ENCODE data around the gene PERM1. TPM values are rescaled to one million over a fixed set of nuclear protein-coding genes. Genes with fewer than 3 reads are reported as not detected.

The PERM1 gene
- total RNA-seq, 2 donors from 2014 or later, result 0.14 TPM; not detected in 1

DNA sequence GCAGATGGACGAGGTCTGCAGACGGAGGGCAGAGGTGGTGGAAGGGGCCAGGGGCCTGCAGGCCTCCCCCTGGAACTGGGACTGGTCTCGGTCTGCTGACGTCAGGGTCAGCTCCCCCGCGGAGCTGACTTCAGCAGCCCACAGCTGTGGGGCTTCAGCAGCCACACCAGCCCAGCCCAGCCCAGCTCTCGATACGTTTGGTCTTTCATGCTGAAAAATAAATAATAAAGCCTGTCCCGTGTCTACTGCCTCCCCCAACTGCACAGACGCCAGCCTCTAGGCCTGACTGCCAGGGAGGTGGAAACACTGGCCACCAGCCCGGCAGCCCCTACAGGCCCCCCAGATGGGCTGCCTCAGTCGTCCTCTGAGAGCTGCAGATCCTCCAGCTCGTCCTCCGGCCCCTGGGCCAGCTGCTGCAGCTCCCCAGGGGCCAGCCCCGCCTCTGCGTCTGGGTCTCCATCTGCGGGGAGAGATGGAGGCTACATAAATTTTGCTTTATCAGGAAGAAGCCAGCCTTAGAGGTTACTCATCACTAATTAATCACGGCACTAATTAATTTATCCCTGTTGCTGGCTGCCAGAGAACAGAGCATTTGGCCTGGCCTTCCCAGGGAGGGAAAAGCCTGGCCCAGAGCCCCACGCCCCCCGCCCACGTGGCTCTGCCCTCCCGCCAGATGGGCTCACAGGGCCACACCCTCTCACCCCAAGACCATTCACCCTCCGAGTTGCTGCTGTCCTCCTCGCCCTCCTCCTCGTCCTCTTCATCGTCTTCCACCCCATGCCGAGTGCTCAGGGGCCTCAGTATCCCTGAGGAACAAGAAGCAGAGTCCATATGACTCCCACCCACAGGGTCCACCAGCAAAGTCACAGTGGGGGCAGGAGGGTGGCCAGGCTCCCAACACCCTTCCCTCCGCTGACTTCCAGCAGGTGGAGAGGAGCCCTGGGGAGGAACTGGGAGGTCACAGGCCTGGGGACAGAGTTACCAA lies 37.3 kb downstream of the PERM1 start:
- no peak for ATAC-seq
- intact Hi-C loops (cut with DNase I, micrococcal nuclease), result no loop called here

DNA sequence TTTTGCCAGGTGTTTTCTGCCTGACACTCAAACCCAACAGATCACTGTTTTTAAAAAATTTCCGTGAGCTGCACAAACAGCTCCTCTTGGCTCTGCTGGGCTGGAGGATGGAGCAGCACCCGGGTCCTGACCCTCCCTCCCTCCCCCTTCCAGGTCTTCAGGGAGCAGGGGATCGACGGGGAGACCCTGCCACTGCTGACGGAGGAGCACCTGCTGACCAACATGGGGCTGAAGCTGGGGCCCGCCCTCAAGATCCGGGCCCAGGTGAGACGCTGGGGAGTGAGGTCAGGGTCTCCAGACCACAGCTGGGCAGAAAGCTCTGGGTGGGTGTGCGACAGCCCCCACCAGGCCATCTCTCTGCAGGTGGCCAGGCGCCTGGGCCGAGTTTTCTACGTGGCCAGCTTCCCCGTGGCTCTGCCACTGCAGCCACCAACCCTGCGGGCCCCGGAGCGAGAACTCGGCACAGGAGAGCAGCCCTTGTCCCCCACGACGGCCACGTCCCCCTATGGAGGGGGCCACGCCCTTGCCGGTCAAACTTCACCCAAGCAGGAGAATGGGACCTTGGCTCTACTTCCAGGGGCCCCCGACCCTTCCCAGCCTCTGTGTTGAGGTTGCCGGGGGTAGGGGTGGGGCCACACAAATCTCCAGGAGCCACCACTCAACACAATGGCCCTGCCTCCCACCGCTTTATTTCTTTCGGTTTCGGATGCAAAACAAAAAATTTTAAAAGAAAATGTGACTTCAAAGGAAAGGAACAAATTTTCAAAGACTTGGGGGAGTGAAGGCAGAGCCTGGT lies 38.1 kb downstream of the PERM1 start:
- intact Hi-C loops (cut with DNase I, micrococcal nuclease), result no loop called here
- DNase-seq (no peak), ATAC-seq (no peak)

More for the DNA sequence above, 37.3 kb downstream of the PERM1 start:
- DNase-seq, result no peak

DNA sequence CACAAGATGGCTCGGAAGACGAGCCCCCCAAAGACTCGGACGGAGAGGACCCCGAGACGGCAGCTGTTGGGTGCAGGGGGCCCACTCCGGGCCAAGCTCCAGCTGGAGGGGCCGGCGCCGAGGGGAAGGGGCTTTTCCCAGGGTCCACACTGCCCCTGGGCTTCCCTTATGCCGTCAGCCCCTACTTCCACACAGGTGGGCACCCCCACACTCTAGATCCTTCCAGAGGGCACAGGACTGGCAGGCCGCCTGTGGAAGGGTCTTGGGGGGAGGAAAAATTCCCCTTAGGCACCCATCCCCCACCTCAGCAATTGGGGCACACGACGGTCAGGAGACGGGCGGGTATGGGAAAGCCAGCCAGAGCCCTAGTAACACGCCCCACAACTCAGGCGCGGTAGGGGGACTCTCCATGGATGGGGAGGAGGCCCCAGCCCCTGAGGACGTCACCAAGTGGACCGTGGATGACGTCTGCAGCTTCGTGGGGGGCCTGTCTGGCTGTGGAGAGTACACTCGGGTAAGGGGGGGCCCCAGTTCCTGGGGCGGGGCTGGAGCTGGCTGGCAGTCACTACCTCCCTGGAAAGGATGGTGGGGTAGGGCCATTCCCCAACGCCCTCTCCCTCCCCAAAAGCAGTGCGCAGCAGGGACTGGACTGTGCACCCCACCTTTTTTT lies 38.9 kb downstream of the PERM1 start:
- DNase-seq (peak; percentile 36 to 68), ATAC-seq (no peak)
- intact Hi-C loops (cut with DNase I, micrococcal nuclease), result no loop called here

DNA sequence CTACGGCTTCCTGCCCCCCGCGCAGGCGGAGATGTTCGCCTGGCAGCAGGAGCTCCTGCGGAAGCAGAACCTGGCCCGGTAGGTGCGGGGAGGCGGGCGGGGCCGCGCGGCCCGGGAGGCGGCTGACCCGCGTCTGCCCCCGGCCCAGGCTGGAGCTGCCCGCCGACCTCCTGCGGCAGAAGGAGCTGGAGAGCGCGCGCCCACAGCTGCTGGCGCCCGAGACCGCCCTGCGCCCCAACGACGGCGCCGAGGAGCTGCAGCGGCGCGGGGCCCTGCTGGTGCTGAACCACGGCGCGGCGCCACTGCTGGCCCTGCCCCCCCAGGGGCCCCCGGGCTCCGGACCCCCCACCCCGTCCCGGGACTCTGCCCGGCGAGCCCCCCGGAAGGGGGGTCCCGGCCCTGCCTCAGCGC lies 39.5 kb downstream of the PERM1 start:
- ATAC-seq (no peak), DNase-seq (no peak)
- intact Hi-C loops (cut with DNase I, micrococcal nuclease), result no loop called here

DNA sequence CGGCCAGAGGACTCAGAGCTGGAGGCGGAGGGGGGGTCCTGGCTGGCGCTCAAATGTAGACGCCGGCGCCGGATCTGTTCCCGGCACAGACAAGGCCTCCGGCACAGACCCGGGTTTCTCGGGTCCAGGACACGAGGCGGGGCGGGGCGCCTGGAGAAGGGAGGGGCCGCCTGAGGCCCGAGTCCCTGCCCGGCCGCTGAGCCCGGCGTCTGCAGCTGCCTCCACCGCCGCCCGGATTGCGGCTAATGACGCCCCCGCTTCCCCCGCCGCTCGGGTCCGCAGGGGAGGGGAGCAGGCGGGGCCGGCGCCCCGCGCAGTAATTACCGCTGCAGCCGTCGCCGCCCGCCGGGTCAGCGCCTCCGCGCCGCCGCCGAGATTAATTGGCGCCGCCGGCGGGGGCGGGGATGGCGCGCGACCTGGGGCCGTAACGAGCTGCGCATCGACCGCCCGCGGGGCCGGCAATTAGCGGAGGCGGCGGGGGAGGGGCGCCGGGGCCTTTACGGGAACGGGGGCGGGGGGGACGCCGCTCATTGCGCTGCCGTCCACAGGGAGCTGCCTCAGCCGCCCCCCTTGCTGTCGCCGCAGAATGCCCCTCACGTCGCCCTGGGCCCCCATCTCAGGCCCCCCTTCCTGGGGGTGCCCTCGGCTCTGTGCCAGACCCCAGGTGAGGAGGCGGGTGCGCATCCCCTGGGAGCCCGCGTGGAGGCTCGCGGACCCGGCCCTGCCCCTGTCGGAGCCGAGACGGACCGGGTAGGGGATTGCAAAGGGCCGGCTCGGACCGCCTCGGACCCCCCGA lies 40.1 kb downstream of the PERM1 start:
- ATAC-seq (peak; percentile 57), DNase-seq (peak; percentile 60 to 69)
- intact Hi-C loops (cut with DNase I, micrococcal nuclease), result no loop called here

DNA sequence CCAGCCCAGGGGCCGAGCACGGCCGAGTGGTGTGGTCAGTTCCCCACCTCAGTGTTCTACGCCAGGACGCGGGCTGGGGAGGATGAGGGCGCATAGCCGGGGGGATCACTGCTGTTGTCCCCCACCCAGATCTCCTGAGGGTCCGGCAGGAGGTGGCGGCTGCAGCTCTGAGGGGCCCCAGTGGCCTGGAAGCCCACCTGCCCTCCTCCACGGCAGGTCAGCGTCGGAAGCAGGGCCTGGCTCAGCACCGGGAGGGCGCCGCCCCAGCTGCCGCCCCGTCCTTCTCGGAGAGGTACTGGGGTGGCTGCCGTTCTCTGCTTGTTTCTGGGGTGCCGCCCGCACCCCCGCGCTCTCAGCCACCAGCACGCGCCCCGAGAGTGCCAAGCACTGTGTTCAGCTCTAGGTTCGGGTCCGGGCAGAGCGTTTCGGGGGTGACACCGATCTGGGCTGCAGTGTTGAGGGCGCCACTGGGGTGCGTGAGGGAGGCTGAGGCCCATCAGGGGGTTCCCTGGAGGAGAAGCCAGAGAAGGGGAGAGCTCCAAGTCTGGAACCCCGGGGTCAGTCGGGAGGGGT lies 40.8 kb downstream of the PERM1 start:
- ATAC-seq (no peak), DNase-seq (no peak)
- intact Hi-C loops (cut with DNase I, micrococcal nuclease), result no loop called here

DNA sequence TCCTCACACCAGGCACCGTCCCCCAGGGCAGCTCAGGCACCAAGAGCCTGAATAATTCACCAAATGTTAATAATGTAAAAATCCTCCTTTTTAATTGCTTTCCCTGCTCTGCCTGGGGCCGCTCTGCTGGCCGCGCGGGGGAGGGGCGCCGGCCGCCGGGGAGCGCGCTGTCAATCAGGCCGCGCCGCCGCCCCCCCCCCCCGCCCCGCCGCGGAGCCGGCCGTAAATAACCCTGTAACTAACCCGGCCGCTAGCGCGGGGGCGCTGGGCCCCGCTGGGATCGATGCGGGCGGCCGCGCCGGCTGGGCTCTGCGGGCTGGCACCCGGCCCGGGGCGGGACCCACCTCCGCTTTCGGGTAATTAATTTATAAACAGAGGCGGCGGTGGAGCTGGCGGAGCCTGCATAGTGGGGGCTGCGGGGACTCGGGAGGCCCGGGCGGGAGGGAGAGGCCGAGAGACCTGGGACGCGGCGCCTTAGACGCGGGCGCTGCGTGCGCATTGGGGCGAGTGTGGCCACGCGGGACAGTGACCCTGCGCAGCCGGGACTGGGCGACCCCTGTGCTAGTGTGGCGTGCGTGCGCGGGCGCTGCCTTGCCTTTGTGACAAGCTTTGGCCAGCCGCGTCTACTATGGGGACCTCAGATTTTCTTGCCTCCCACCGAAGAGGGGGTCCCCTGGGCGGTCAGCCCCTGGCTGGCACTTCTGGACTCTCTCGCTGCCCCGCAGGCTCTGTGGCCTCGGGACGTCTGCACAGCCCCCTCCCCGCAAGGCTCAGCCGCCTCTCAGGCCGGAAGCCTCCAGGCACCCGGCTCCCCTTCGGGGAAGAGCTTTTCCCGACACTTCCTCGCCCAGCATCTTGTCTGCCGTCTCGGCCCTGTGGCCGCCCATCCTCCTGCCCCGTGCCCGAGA lies 41.5 kb downstream of the PERM1 start:
- intact Hi-C loops (cut with DNase I, micrococcal nuclease), result no loop called here
- DNase-seq, result peak in 1 of 2 donors; percentile 57
- peak; percentile 11 for ATAC-seq

DNA sequence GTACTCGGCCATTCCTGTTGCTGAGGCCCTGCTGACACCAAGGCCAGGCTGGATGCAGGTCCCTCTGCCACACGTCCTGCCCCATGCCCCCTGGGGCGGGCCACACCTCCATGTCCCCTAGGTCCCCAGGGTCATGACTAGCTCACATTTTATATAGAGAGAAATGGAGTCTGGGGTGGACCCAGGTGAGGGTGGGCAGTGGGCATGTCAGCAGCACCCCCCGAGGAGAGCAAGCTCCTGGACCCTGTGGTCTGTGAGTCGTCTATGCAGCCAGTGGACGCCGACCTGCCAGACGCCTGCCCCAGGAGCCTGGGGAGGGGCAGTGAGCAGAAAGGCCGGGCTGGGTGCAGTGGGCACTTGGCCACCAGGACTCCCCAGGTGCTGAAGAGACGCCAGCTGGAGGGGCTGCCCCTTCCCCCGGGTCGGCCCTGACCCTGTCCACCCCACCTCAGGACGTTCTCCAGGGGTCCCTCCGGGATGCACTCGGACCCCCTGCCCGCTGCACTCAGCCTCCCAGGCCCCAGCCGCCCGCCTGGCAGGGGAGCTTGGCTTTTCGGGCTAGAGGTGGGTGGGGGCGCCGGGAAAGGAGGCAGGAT lies 42.3 kb downstream of the PERM1 start:
- intact Hi-C loops (cut with DNase I, micrococcal nuclease), result no loop called here
- ATAC-seq (no peak), DNase-seq (no peak)

DNA sequence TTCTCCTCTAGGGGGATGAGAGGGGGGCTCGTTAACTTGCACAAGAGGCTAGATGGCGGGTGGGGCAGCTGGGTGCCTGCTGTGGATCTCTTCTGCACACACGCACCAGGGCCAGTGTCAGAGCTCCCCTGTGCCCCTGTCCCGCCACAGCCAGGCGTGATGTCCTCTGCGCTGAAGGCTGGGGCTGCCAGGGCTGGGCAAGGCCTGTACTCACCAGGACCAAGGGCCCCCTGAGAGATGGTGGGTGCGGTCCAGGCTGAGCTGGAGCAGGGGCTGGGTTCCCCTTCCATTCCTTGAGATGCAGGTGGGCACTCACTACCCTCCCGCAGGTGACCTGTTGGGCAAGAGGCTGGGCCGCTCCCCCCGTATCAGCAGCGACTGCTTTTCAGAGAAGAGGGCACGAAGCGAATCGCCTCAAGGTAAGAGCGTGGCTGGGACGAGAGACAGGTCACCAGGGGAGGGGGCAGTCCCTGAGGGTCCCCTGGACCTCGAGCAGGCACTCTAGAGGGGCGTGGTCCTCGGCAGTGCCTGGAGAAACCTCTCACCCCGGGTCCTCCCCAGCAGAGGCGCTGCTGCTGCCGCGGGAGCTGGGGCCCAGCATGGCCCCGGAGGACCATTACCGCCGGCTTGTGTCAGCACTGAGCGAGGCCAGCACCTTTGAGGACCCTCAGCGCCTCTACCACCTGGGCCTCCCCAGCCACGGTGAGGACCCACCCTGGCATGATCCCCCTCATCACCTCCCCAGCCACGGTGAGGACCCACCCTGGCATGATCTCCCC lies 43.0 kb downstream of the PERM1 start:
- intact Hi-C loops (cut with DNase I, micrococcal nuclease), result no loop called here
- DNase-seq (no peak), ATAC-seq (no peak)

DNA sequence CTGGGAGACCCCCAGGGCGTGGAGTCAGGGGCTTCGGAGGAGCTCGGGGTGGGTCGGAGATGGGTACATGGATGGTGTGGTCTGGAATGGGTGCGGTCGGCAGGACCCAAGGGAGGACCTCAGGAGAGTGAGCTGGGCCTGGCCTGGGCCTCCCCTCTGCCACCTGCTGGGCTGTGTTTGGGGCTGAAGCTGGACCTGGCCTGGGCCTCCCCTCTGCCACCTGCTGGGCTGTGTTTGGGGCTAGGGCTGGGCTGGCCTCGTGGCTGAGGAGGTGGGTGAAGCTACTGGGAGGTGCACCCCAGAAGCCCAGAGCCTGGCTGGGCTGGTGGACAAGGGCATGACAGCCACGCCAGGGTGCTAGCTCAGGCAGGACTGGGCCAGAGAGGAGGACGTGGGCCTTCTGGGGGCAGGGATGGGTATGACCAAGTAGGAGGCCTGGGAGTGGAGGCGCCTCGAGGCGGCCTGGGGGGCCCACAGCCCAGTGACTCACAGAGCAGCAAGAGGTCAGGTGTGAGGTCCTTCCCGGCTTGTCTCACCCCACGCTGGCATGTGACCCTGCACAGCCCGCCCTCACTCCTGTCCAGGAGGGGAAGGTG lies 43.7 kb downstream of the PERM1 start:
- DNase-seq, result peak; percentile 45 to 69
- peak; percentile 79 for ATAC-seq
- intact Hi-C loops (cut with DNase I, micrococcal nuclease), result no loop called here

DNA sequence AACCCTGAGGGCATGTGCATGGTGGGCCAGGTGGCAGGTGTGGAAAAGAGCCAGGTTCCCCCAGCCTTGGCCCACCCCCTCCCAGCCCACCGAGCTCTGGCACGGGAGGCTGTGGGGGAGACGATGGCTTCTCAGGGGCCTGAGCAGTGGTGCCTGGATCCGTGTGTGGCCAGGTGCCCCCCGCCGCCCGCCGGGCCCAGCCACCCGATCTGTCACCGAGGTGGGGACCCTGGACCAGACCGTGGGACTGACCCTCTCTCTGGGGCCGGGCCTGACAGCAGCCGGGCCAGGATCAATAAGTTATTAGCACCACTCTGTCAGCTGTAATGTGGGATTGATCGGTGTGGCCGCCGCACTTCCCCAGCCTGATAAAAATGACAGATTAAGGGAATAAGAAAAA lies 44.4 kb downstream of the PERM1 start:
- no peak for ATAC-seq
- DNase-seq, result no peak
- intact Hi-C loops (cut with DNase I, micrococcal nuclease), result no loop called here

DNA sequence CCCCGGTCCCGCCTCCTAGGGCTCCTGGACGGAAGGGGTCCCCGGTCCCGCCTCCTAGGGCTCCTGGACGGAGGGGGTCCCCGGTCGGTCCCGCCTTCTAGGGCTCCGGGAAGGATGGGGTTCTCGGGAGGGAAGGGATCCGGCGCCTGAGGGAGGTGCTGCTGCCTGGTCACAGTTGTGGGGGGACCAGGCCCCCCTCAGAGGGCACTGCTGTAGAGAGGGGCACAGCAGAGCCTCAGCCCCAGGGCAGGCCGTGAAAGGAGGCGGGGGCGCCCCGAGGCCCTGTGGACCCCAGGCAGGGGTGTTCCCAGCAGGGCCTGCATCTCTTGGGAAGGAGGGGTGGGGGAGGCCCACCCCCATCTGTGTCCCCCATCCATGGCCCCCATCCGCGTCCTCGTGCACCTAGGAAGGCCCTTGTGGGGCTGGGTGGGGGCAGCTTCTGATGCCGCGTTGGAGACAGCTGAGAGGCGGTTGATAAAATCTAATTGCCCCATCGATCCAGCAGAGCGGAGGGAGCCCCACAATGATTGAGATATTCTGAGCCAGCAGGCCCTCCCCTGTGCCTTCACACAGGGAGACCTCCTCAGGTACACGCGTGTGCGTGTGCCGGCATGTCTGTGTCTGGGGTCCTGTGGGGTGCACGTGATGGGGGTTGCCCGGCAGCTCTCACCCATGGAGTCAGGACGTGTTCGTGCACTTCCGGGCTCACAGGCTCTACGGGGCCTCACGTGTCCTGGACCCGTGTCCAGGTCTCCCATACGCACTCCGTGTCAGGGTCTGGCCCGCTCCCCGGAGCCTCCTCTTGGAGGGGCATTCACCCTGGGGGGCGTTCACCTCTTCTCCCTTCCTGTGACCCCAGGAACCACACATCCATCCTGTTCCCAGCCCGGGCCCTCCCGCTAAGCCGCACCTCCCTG lies 45.3 kb downstream of the PERM1 start:
- intact Hi-C loops (cut with DNase I, micrococcal nuclease), result no loop called here
- ATAC-seq (no peak), DNase-seq (no peak)

DNA sequence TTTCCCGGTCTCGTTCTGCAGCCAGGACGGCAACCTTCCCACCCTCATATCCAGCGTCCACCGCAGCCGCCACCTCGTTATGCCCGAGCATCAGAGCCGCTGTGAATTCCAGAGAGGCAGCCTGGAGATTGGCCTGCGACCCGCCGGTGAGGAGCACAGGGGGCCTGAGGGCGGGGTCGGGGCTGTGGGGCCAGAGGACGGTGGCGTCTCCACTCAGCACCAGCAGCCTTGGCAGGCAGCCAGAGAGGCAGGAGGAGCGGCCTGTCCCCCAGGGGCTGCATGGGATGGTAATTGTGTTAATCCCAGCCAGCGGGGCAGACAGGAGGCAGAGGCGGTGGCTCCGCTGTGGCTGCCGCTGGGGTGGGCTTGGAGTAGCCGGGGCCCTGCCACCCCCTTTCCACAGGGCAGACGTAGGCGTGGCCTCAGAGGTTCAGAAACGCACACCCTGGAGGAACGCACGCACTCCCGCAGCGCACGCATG lies 46.1 kb downstream of the PERM1 start:
- DNase-seq (no peak), ATAC-seq (no peak)
- intact Hi-C loops (cut with DNase I, micrococcal nuclease), result no loop called here

DNA sequence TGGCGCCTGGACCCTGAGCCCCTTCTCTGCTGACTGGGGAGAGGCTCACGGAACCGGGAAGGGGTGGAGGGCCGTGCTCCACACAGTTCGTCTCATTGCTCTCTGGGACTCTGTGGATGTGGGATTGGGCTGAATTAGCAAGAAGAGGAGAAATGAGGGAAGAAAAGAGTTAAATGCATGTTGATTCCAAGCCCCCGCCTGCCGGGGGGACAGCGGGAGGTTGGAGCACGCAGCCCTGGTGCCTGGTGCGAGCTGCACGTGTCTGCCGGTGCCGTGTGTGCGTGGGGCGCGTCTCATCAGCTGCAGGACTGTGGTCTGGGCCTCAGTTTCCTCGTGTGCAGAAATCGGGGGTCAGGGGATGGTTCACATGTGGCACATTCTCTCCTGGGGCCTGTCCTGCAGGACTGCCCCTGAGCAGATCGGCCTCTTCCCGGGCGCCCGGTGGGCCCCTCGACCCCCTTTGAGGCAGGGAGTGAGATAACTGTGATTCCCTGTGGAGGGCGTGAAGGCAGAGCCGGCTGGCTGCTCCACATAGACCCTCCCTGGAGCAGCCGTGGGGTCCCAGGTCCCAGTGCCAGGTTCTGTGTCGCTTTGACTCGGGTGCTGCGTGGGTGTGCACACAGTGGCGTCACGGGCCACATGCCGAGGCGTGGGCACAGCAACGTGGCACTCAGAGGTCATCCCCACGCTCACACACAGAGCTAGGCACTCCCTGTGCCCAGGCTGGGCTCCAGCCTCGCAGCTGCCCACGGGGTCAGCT lies 46.7 kb downstream of the PERM1 start:
- no peak for ATAC-seq
- intact Hi-C loops (cut with DNase I, micrococcal nuclease), result no loop called here
- DNase-seq, result no peak

Data from left colon (tissue), 2 donors.